ENCODE results near the gene CACNA1A. TPM values are rescaled to one million over a fixed set of nuclear protein-coding genes. Genes with fewer than 3 reads are reported as not detected.

CACNA1A gene
- total RNA-seq, 2 experiments from 2014 or later = 0.29 to 0.36 TPM

DNA sequence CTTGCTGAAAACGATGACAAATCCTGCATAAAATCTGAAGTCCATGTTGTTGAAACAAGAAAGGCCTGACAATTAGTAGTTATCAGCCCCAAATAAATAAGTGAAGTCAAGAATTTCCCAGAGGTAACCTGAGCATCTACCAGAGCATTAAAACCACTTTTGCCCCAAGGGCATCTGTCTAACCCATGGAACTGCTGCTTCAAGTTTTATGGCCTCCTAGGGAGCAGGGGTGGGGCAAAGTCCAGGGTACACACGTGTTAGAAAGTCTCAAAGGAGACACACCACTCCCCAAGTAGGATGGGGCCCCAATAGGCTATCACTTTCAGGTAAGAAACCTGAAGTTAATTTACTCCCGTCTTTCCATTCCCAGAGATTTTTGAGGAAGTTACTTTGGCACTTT lies 81.1 kb downstream of the CACNA1A start:
- H3K27ac Mint-ChIP-seq = no peak overlapping the region
- ChIA-PET CTCF (no interaction called here), POLR2A (no interaction called here)
- no peaks in the 10 kb centered on the region for H3K36me3 Mint-ChIP-seq (ENCODE audit: low read depth)
- DNase-seq (no peak), ATAC-seq (no peak)
- no peak overlapping the region for H3K4me3 Mint-ChIP-seq
- peaks cover 9% of the 10 kb centered on the region for H3K27me3 Mint-ChIP-seq
- intact Hi-C loops (cut with micrococcal nuclease) = no loop called here
- no peaks in the 10 kb centered on the region for H3K4me1 Mint-ChIP-seq (ENCODE audit: low read depth)
- H3K9me3 Mint-ChIP-seq = peaks cover 26% of the 10 kb centered on the region
- TF ChIP-seq, protein P1, sequence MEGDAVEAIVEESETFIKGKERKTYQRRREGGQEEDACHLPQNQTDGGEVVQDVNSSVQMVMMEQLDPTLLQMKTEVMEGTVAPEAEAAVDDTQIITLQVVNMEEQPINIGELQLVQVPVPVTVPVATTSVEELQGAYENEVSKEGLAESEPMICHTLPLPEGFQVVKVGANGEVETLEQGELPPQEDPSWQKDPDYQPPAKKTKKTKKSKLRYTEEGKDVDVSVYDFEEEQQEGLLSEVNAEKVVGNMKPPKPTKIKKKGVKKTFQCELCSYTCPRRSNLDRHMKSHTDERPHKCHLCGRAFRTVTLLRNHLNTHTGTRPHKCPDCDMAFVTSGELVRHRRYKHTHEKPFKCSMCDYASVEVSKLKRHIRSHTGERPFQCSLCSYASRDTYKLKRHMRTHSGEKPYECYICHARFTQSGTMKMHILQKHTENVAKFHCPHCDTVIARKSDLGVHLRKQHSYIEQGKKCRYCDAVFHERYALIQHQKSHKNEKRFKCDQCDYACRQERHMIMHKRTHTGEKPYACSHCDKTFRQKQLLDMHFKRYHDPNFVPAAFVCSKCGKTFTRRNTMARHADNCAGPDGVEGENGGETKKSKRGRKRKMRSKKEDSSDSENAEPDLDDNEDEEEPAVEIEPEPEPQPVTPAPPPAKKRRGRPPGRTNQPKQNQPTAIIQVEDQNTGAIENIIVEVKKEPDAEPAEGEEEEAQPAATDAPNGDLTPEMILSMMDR (IDR thresholded peaks at IDR 0.05) = no peak

- Mint-ChIP-seq H3K36me3 (ENCODE audit: low read depth) (no peaks in the 10 kb centered on the region), H3K4me3 (no peak overlapping the region), H3K27ac (no peak overlapping the region), H3K9me3 (peaks cover 20% of the 10 kb centered on the region), H3K27me3 (peaks cover 2% of the 10 kb centered on the region), H3K4me1 (ENCODE audit: low read depth) (no peaks in the 10 kb centered on the region)
- POLR2A ChIA-PET = interaction anchor here (0.6 kb wide), 1 partner anchor 261 kb away, joined by 3 read pairs; no protein-coding TSS in a partner anchor
- DNase-seq = no peak
- CTCF ChIA-PET = no interaction called here
- TF ChIP-seq, protein P1 (IDR thresholded peaks at IDR 0.05) = no peak
- intact Hi-C loops (cut with micrococcal nuclease) = no loop called here
- ATAC-seq = no peak
These were observed 85.5 kb downstream of the CACNA1A start for GRCh38 chr19:13420780-13421179.

DNA sequence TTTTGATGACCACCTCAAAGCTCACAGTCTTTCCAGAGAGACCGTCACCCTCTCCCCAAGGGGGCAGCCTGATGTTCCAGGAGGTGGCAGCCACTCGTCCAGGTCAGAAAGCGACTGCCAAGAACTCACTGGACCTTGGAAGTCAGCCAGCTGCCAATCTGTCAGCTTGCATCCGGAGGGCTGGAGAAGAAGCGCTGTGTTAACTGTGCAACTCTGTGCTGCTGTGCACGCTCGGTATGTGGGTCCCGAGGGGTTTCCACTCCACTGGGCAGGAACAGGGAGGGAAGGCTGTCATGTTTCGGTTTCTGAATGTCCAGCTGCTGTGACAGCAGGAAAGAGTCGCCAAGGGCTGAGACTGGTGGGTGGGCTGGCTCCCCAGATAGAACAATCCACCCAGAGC lies 89.2 kb downstream of the CACNA1A start:
- H3K36me3 Mint-ChIP-seq (ENCODE audit: low read depth) = no peaks in the 10 kb centered on the region
- ATAC-seq = no peak
- DNase-seq = no peak
- H3K4me1 Mint-ChIP-seq (ENCODE audit: low read depth) = no peaks in the 10 kb centered on the region
- TF ChIP-seq, protein P1 (IDR thresholded peaks at IDR 0.05) = no peak
- H3K27me3 Mint-ChIP-seq = peaks cover 2% of the 10 kb centered on the region
- ChIA-PET CTCF (no interaction called here), POLR2A (no interaction called here)
- peaks cover 6% of the 10 kb centered on the region for H3K9me3 Mint-ChIP-seq
- H3K4me3 Mint-ChIP-seq = no peak overlapping the region
- intact Hi-C loops (cut with micrococcal nuclease) = no loop called here
- no peak overlapping the region for H3K27ac Mint-ChIP-seq

- TF ChIP-seq, protein P1 (IDR thresholded peaks at IDR 0.05) = no peak
- H3K4me1 Mint-ChIP-seq (ENCODE audit: low read depth) = no peaks in the 10 kb centered on the region
- H3K36me3 Mint-ChIP-seq (ENCODE audit: low read depth) = no peaks in the 10 kb centered on the region
- DNase-seq = no peak
- ChIA-PET POLR2A (interaction anchor here (0.7 kb wide), 1 partner anchor 189 kb away, joined by 3 read pairs; no protein-coding TSS in a partner anchor), CTCF (no interaction called here)
- H3K27me3 Mint-ChIP-seq = peaks cover 7% of the 10 kb centered on the region
- H3K4me3 Mint-ChIP-seq = no peak overlapping the region
- ATAC-seq = no peak
- intact Hi-C loops (cut with micrococcal nuclease) = no loop called here
- H3K9me3 Mint-ChIP-seq = peaks cover 1% of the 10 kb centered on the region
- H3K27ac Mint-ChIP-seq = no peak overlapping the region
These were observed 94.4 kb downstream of the CACNA1A start for GRCh38 chr19:13411899-13412298.

- Mint-ChIP-seq H3K4me1 (ENCODE audit: low read depth) (no peaks in the 10 kb centered on the region), H3K27me3 (peaks cover 9% of the 10 kb centered on the region), H3K27ac (no peak overlapping the region), H3K9me3 (peaks cover 1% of the 10 kb centered on the region), H3K4me3 (no peak overlapping the region), H3K36me3 (ENCODE audit: low read depth) (no peaks in the 10 kb centered on the region)
- intact Hi-C loops (cut with micrococcal nuclease) = no loop called here
- ATAC-seq (no peak), DNase-seq (no peak)
- POLR2A ChIA-PET = no interaction called here
- TF ChIP-seq, protein P1 (IDR thresholded peaks at IDR 0.05) = no peak
- CTCF ChIA-PET = interaction anchor here (1.3 kb wide), 1 partner anchor 17 kb away, joined by 4 read pairs; no protein-coding TSS in a partner anchor
These were observed 95.3 kb downstream of the CACNA1A start for GRCh38 chr19:13410946-13411345.

All from activated CD8-positive, alpha-beta T cell treated with anti-CD3 and anti-CD28 coated beads for 36 hours (primary cell).